Ovary (tissue), 3 donors: ENCODE results near the gene LRIG1.

Experiments
- CTCF ChIP-seq, 3 donors: fragments of 450-650 bp in 2 of 3; fragments of 200-600 bp in 1 of 3; IDR thresholded peaks; one replicate each; pipeline versions ENCODE4 v1.5.1 to v1.8.0; 2016 to 2022; ENCODE audit warnings: antibody characterized with exemption in 3 of 3, mild to moderate bottlenecking in 1 of 3
- EP300 ChIP-seq: sonication (generic); formaldehyde crosslinking; IDR thresholded peaks from one replicate; pipeline ENCODE4 v1.6.1; 2017; ENCODE audit warnings: antibody characterized with exemption
- donor health status: DM: no; HTN: no; CAD: no.

DNA sequence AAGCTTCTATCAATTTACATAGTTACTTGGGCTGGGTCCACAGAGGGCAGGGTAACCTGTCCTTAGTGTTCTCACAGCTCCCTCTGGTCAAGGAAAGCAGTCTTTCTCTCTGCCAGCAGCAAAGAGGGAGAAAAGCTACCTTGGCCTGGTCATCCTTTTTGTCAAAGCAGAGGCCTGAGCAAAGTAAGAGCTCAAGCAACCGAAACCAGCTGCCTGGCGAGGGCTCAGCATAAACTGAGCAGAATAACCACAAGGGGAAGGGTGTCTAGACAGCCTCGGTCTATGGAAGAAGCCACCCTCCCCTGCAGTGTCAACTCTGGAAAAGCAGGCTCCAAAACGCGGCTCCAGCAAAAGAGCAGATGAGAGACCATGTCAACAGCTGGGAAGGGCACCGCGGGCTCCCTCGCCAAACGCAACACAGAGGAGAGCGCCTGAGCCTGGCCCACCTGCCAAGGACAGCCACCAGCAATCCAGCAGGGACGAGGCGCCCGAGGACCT lies 17.4 kb downstream of the LRIG1 start:
- TF ChIP-seq CTCF (IDR thresholded peaks at IDR 0.05) (no peak), EP300 (no peak)
